ENCODE data around the gene KCNK16.

KCNK16 gene

DNA sequence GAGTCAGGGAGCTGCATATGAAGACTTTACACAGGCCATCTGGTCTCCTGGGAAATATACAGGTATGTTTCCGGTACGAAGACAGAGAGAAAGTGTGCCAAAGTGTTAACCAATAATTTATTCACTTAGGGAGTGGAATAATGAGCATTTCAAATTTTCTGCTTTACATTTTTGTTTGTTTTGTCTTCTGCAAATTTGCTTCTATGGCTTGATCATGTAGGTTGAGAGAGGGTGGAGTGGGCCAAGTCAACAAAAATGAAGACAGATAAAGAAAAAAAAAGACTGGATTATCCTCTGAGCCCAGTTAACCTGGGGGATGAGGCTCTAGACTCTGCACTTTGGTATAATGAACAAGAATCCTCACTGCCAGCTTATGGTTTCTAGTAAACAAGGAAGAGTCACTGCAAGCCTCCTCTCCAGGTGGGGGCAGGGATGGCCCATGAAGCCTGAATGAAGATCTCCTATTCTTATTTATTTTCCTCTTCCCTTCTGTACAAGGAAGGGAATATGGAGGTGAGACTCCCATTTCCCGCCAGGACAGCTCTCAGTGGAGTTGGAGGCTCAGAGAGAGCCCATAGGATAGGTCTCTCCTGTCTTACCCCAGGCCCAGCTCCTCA lies 46.0 kb downstream of the KCNK16 start:
- H3K9me3 ChIP-seq (ENCODE audit: control insufficient read depth, insufficient read depth, low read length) = no peaks in the 10 kb centered on the region
- peaks cover 7% of the 10 kb centered on the region for H3K4me1 ChIP-seq (ENCODE audit: control insufficient read depth, insufficient read depth, low read length)
- no peak overlapping the region for H3K4me3 ChIP-seq (ENCODE audit: low read length)
- H3K27me3 ChIP-seq (ENCODE audit: control insufficient read depth, insufficient read depth, low read length) = no peaks in the 10 kb centered on the region
- WGBS (ENCODE audit: insufficient coverage, insufficient read length) = no CpG with 5 or more reads among the region's 3 CpGs
- no peak overlapping the region for H3K27ac ChIP-seq (ENCODE audit: low read length)
- DNase-seq (ENCODE audit: low read depth, low spot score) = no peak
- H3K36me3 ChIP-seq (ENCODE audit: control insufficient read depth, insufficient read depth, low read length) = no peaks in the 10 kb centered on the region

GRCh38 chr6:39274903-39275302 lies 47.6 kb downstream of the KCNK16 start:
- no CpG with 5 or more reads among the region's 3 CpGs for WGBS (ENCODE audit: insufficient coverage, insufficient read length)
- H3K27me3 ChIP-seq (ENCODE audit: control insufficient read depth, insufficient read depth, low read length) = no peaks in the 10 kb centered on the region
- DNase-seq (ENCODE audit: low read depth, low spot score) = no peak
- peaks cover 6% of the 10 kb centered on the region for H3K4me1 ChIP-seq (ENCODE audit: control insufficient read depth, insufficient read depth, low read length)
- no peaks in the 10 kb centered on the region for H3K9me3 ChIP-seq (ENCODE audit: control insufficient read depth, insufficient read depth, low read length)
- H3K4me3 ChIP-seq (ENCODE audit: low read length) = no peak overlapping the region
- H3K27ac ChIP-seq (ENCODE audit: low read length) = no peak overlapping the region
- no peaks in the 10 kb centered on the region for H3K36me3 ChIP-seq (ENCODE audit: control insufficient read depth, insufficient read depth, low read length)

DNA sequence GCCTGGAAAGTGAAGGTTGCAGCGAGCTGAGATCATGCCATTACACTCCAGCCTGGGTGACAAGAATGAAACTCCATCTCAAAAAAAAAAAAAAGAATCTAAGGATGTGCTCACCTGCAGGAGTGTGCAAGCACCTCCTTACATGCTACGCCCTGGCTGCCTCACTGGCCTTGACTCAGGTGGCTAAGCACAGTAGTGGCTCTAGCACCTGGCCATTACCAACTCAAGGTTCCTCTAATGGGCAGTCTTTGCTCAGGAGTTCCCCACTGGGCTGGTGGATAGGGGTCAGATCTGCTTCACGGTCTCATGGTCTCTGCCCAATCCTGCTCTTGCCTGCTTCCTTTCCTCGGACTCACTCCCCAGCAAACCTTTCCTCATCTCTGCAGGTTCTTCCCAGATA lies 48.0 kb downstream of the KCNK16 start:
- Histone ChIP-seq H3K27ac (ENCODE audit: low read length) (no peak overlapping the region), H3K4me3 (ENCODE audit: low read length) (no peak overlapping the region), H3K36me3 (ENCODE audit: control insufficient read depth, insufficient read depth, low read length) (no peaks in the 10 kb centered on the region), H3K27me3 (ENCODE audit: control insufficient read depth, insufficient read depth, low read length) (no peaks in the 10 kb centered on the region), H3K9me3 (ENCODE audit: control insufficient read depth, insufficient read depth, low read length) (no peaks in the 10 kb centered on the region), H3K4me1 (ENCODE audit: control insufficient read depth, insufficient read depth, low read length) (peaks cover 6% of the 10 kb centered on the region)
- WGBS (ENCODE audit: insufficient coverage, insufficient read length) = no CpG with 5 or more reads among the region's 4 CpGs
- DNase-seq (ENCODE audit: low read depth, low spot score) = no peak

DNA sequence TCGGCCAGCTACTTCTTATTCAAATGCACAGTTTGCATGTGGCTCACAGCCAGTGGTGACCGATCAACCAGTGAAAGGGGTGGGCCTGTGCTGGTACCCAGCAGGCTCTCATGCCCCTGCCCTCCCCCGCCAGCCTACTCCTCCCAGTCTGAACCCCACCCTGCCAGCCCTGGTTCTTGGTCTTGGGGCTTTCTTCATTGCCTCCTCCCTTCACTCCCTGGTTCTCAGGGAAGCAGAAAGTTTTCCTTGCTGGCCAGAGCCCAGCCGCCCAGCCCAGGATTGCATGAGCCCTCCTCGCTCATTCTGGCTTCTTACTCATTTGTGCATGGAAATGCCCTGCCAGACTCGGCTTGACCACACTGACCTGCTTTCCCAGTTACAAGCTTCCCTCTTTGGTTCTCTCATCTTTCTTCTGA lies 49.1 kb downstream of the KCNK16 start:
- DNase-seq (ENCODE audit: low read depth, low spot score) = no peak
- no peak overlapping the region for H3K4me3 ChIP-seq (ENCODE audit: low read length)
- no peaks in the 10 kb centered on the region for H3K36me3 ChIP-seq (ENCODE audit: control insufficient read depth, insufficient read depth, low read length)
- peaks cover 8% of the 10 kb centered on the region for H3K4me1 ChIP-seq (ENCODE audit: control insufficient read depth, insufficient read depth, low read length)
- no CpG with 5 or more reads among the region's 6 CpGs for WGBS (ENCODE audit: insufficient coverage, insufficient read length)
- H3K27me3 ChIP-seq (ENCODE audit: control insufficient read depth, insufficient read depth, low read length) = no peaks in the 10 kb centered on the region
- H3K27ac ChIP-seq (ENCODE audit: low read length) = no peak overlapping the region
- no peaks in the 10 kb centered on the region for H3K9me3 ChIP-seq (ENCODE audit: control insufficient read depth, insufficient read depth, low read length)

DNA sequence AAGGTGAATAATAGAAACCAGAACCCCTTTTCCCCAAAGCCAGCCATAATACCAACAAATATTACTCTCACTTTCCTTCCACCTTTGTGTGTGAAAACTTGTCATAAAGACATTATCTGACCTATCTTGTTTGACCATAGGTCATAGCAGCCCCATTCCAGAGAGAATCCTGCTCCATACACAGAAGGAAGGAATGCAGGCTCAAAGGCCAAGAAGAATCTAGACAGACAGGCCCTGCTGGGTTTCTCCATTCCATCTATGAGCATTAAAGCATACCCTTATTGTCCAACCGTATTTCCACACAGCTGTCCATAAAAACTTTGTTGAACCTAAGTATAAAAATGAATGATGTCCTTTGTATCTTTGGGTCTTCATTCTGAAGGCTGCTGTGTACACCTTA lies 52.5 kb downstream of the KCNK16 start:
- Histone ChIP-seq H3K27me3 (ENCODE audit: control insufficient read depth, insufficient read depth, low read length) (no peaks in the 10 kb centered on the region), H3K4me3 (ENCODE audit: low read length) (no peak overlapping the region), H3K9me3 (ENCODE audit: control insufficient read depth, insufficient read depth, low read length) (no peaks in the 10 kb centered on the region), H3K27ac (ENCODE audit: low read length) (no peak overlapping the region), H3K36me3 (ENCODE audit: control insufficient read depth, insufficient read depth, low read length) (no peaks in the 10 kb centered on the region), H3K4me1 (ENCODE audit: control insufficient read depth, insufficient read depth, low read length) (peaks cover 8% of the 10 kb centered on the region)
- DNase-seq (ENCODE audit: low read depth, low spot score) = no peak
- no CpG with 5 or more reads among the region's 1 CpG for WGBS (ENCODE audit: insufficient coverage, insufficient read length)

DNA sequence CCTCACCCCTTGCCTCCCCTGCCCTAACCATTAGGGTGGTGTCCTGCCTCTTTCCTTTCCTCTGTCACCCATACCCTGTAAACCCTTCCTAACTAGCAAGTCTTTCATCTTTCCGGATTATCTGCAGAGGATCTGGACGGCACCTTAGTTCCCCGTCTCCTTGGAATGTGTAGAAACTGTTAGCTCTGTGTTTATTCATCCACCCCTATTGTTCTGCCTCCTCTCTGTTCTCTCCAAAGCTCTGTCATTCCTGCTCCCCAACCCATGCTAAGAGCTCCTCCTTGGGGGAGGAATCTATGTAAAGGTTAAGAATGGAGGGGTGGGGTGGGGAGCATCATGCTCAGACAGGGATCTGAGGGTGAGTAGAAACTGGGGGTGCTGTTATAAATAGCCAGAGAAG lies 53.8 kb downstream of the KCNK16 start:
- H3K27ac ChIP-seq (ENCODE audit: low read length) = no peak overlapping the region
- no peak overlapping the region for H3K4me3 ChIP-seq (ENCODE audit: low read length)
- DNase-seq (ENCODE audit: low read depth, low spot score) = no peak
- no peaks in the 10 kb centered on the region for H3K27me3 ChIP-seq (ENCODE audit: control insufficient read depth, insufficient read depth, low read length)
- peaks cover 8% of the 10 kb centered on the region for H3K4me1 ChIP-seq (ENCODE audit: control insufficient read depth, insufficient read depth, low read length)
- H3K9me3 ChIP-seq (ENCODE audit: control insufficient read depth, insufficient read depth, low read length) = no peaks in the 10 kb centered on the region
- WGBS (ENCODE audit: insufficient coverage, insufficient read length) = no CpG with 5 or more reads among the region's 3 CpGs
- no peaks in the 10 kb centered on the region for H3K36me3 ChIP-seq (ENCODE audit: control insufficient read depth, insufficient read depth, low read length)

DNA sequence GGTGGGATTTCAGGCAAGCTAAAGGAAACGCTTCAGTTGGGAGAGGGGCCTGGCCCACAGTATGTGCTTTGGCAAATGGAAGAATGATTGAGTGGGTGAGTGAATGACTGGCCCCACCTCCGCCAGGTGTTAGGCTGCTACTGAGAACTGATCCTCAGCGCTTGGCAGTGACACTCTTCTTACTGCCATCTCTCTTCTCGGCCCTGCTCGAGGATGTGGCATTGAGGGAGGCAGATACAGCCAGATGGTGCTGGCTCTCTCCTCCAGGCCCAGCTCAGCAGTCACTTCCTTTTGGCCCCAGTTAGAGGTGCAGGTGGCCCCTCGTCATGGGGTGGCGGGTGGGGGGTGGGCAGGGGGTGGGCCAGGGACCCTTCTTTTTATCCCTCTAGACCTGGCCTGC lies 54.3 kb downstream of the KCNK16 start:
- DNase-seq (ENCODE audit: low read depth, low spot score) = no peak
- Histone ChIP-seq H3K36me3 (ENCODE audit: control insufficient read depth, insufficient read depth, low read length) (no peaks in the 10 kb centered on the region), H3K9me3 (ENCODE audit: control insufficient read depth, insufficient read depth, low read length) (no peaks in the 10 kb centered on the region), H3K27me3 (ENCODE audit: control insufficient read depth, insufficient read depth, low read length) (no peaks in the 10 kb centered on the region), H3K4me3 (ENCODE audit: low read length) (no peak overlapping the region), H3K4me1 (ENCODE audit: control insufficient read depth, insufficient read depth, low read length) (peaks cover 5% of the 10 kb centered on the region), H3K27ac (ENCODE audit: low read length) (no peak overlapping the region)
- WGBS (ENCODE audit: insufficient coverage, insufficient read length) = no CpG with 5 or more reads among the region's 7 CpGs

DNA sequence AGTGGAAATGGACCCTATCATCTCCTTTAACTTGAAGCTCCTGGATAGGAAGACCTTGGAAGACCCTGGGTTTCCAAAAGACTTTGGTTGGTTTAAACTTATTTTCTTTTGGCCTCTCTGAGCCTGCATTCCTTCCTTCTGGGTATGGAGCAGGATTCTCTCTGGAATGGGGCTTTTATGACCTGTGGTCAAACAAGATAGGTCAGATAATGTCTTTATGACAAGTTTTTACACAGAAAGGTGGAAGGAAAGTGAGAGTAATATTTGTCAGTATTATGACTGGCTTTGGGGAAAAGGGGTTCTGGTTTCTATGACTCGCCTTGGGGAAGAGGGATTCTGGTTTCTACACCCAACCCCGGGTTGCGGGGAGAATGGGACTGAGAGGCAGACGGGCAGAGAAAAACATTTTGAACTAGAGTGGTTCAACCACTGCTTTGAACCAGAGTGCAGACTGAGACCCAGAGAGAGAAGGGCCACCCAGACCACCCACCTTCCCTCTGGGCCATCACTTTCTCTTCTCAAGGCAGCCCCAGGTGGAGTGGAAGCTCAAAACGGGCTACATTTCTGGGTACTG lies 55.6 kb downstream of the KCNK16 start:
- no peak overlapping the region for H3K4me3 ChIP-seq (ENCODE audit: low read length)
- no peak overlapping the region for H3K27ac ChIP-seq (ENCODE audit: low read length)
- H3K4me1 ChIP-seq (ENCODE audit: control insufficient read depth, insufficient read depth, low read length) = peaks cover 2% of the 10 kb centered on the region; the same call in 1 of the 2 replicates
- H3K27me3 ChIP-seq (ENCODE audit: control insufficient read depth, insufficient read depth, low read length) = no peaks in the 10 kb centered on the region
- no peaks in the 10 kb centered on the region for H3K36me3 ChIP-seq (ENCODE audit: control insufficient read depth, insufficient read depth, low read length)
- WGBS (ENCODE audit: insufficient coverage, insufficient read length) = no CpG with 5 or more reads among the region's 5 CpGs
- no peak for DNase-seq (ENCODE audit: low read depth, low spot score)
- no peaks in the 10 kb centered on the region for H3K9me3 ChIP-seq (ENCODE audit: control insufficient read depth, insufficient read depth, low read length)

- no CpG with 5 or more reads among the region's 2 CpGs for WGBS (ENCODE audit: insufficient coverage, insufficient read length)
- no peaks in the 10 kb centered on the region for H3K36me3 ChIP-seq (ENCODE audit: control insufficient read depth, insufficient read depth, low read length)
- no peaks in the 10 kb centered on the region for H3K9me3 ChIP-seq (ENCODE audit: control insufficient read depth, insufficient read depth, low read length)
- DNase-seq (ENCODE audit: low read depth, low spot score) = no peak
- H3K27ac ChIP-seq (ENCODE audit: low read length) = no peak overlapping the region
- H3K4me1 ChIP-seq (ENCODE audit: control insufficient read depth, insufficient read depth, low read length) = peaks cover 2% of the 10 kb centered on the region; the same call in 1 of the 2 replicates
- H3K27me3 ChIP-seq (ENCODE audit: control insufficient read depth, insufficient read depth, low read length) = no peaks in the 10 kb centered on the region
- H3K4me3 ChIP-seq (ENCODE audit: low read length) = no peak overlapping the region
Measured at GRCh38 chr6:39266375-39266774, 56.1 kb downstream of the KCNK16 start.

All from iPS DF 6.9 (cell line).